SH-SY5Y (cell line): ENCODE results near the gene RAD52.

Experiments
- GATA2 ChIP-seq: IDR thresholded peaks from 2 replicates; pipeline ENCODE4 v1.6.1; 2011; ENCODE audit warnings: mild to moderate bottlenecking, low read depth, low read length
- GATA3 ChIP-seq: IDR thresholded peaks from 2 replicates; pipeline ENCODE4 v1.6.1; 2011; ENCODE audit warnings: low read depth, mild to moderate bottlenecking, low read length, moderate library complexity

RAD52 gene

GRCh38 chr12:981176-981828 is 31.8 kb upstream of the RAD52 start:
- TF ChIP-seq GATA2 (no peak), GATA3 (no peak)

- TF ChIP-seq GATA2, result no peak
- TF ChIP-seq GATA3, result no peak
These were observed 29.9 kb upstream of the RAD52 start for GRCh38 chr12:979349-979748.

- TF ChIP-seq GATA3 (no peak), GATA2 (no peak)
These were observed 27.7 kb upstream of the RAD52 start for GRCh38 chr12:977156-977555.

GRCh38 chr12:976644-977043 is 27.1 kb upstream of the RAD52 start:
- TF ChIP-seq GATA2 (no peak), GATA3 (no peak)

- TF ChIP-seq GATA3, result no peak
These were observed 24.9 kb upstream of the RAD52 start for GRCh38 chr12:974271-974862.

GRCh38 chr12:971991-972390 is 22.5 kb upstream of the RAD52 start:
- TF ChIP-seq GATA3 (no peak), GATA2 (no peak)

- TF ChIP-seq GATA2, result no peak
- TF ChIP-seq GATA3, result no peak
These were observed 20.3 kb upstream of the RAD52 start for GRCh38 chr12:969821-970220.

GRCh38 chr12:968545-968944 is 19.1 kb upstream of the RAD52 start:
- TF ChIP-seq GATA2, result no peak
- TF ChIP-seq GATA3, result no peak

GRCh38 chr12:967641-968040 is 18.1 kb upstream of the RAD52 start:
- TF ChIP-seq GATA2 (no peak), GATA3 (no peak)

- no peak for TF ChIP-seq GATA3
- no peak for TF ChIP-seq GATA2
These were observed 17.2 kb upstream of the RAD52 start for GRCh38 chr12:966724-967123.

GRCh38 chr12:958588-959123 is 9.2 kb upstream of the RAD52 start:
- TF ChIP-seq GATA2, result no peak
- no peak for TF ChIP-seq GATA3

GRCh38 chr12:955939-956338 is 6.4 kb upstream of the RAD52 start:
- TF ChIP-seq GATA2 (no peak), GATA3 (no peak)

- TF ChIP-seq GATA3 (no peak), GATA2 (no peak)
These were observed 5.2 kb upstream of the RAD52 start for GRCh38 chr12:954741-955140.

GRCh38 chr12:953776-954175 is 4.3 kb upstream of the RAD52 start:
- TF ChIP-seq GATA3 (no peak), GATA2 (no peak)

- TF ChIP-seq GATA2 (no peak), GATA3 (no peak)
These were observed 1.7 kb upstream of the RAD52 start for GRCh38 chr12:951176-951575.
